Measurements from ENCODE around the gene COQ4. TPM values are rescaled to one million over a fixed set of nuclear protein-coding genes. Genes with fewer than 3 reads are reported as not detected.

The COQ4 gene
- total RNA-seq, 1 experiment from 2014 or later: 58.9 TPM

GRCh38 chr9:128339761-128340690 lies 17.4 kb downstream of the COQ4 start, which contains the start of gene SLC27A4:
Gene SLC27A4, plus strand, starts transcription at chr9:128340527. Its CDS starts 2,606 bp downstream, at chr9:128343133.
- no peak for TF ChIP-seq CTCF (IDR thresholded peaks at IDR 0.05; ENCODE audit: unreplicated experiment)
- peak; percentile 91 for DNase-seq (ENCODE audit: unreplicated experiment)
- Mint-ChIP-seq H3K27me3 (ENCODE audit: insufficient read depth, unreplicated experiment) (no peaks in the 10 kb centered on the region), H3K27ac (ENCODE audit: low read depth, unreplicated experiment) (peak within 1 kb of the TSS; percentile 93), H3K4me3 (ENCODE audit: unreplicated experiment) (peak within 1 kb of the TSS; percentile 92), H3K9me3 (ENCODE audit: unreplicated experiment) (no peaks in the 10 kb centered on the region), H3K36me3 (ENCODE audit: insufficient read depth, unreplicated experiment) (peaks cover 20% of the 10 kb centered on the region), H3K4me1 (ENCODE audit: insufficient read depth, unreplicated experiment) (peaks cover 6% of the 10 kb centered on the region)
- POLR2A ChIA-PET: interaction anchor here (0.6 to 3.6 kb wide), 10 partner anchors 10 to 43 kb away, joined by 3 to 34 read pairs (median 4); partner anchors contain the start of genes TRUB2 and URM1
- intact Hi-C loops (cut with micrococcal nuclease): loop anchor here (2.0 kb wide), 2 partner anchors 17 to 33 kb away; partner anchors contain the start of genes COQ4 and TRUB2
- CTCF ChIA-PET: interaction anchor here (0.6 kb wide), 2 partner anchors 21 to 1387 kb away, joined by 3 read pairs; no protein-coding TSS in a partner anchor
- BruUV-seq (replicated peaks): TSS peak; percentile 100

GRCh38 chr9:128340691-128341434 lies 18.2 kb downstream of the COQ4 start:
- peak overlapping the region; percentile 92 for H3K4me3 Mint-ChIP-seq (ENCODE audit: unreplicated experiment)
- no peak for TF ChIP-seq CTCF (IDR thresholded peaks at IDR 0.05; ENCODE audit: unreplicated experiment)
- H3K27ac Mint-ChIP-seq (ENCODE audit: low read depth, unreplicated experiment): no peak overlapping the region
- intact Hi-C loops (cut with micrococcal nuclease): loop anchor here (2.0 kb wide), 2 partner anchors 18 to 34 kb away; partner anchors contain the start of genes COQ4 and TRUB2
- H3K4me1 Mint-ChIP-seq (ENCODE audit: insufficient read depth, unreplicated experiment): peaks cover 6% of the 10 kb centered on the region
- no peaks in the 10 kb centered on the region for H3K9me3 Mint-ChIP-seq (ENCODE audit: unreplicated experiment)
- ChIA-PET POLR2A (interaction anchor here (0.8 to 3.6 kb wide), 19 partner anchors 11 to 150 kb away, joined by 3 to 34 read pairs (median 6); partner anchors contain the start of genes CIZ1, COQ4 and TRUB2), CTCF (interaction anchor here (0.6 to 5.4 kb wide), 18 partner anchors 8 to 1386 kb away, joined by 3 to 74 read pairs (median 6); partner anchors contain the start of gene URM1)
- H3K27me3 Mint-ChIP-seq (ENCODE audit: insufficient read depth, unreplicated experiment): no peaks in the 10 kb centered on the region
- H3K36me3 Mint-ChIP-seq (ENCODE audit: insufficient read depth, unreplicated experiment): peaks cover 21% of the 10 kb centered on the region
- BruUV-seq (replicated peaks): no TSS peak
- DNase-seq (ENCODE audit: unreplicated experiment): no peak

DNA sequence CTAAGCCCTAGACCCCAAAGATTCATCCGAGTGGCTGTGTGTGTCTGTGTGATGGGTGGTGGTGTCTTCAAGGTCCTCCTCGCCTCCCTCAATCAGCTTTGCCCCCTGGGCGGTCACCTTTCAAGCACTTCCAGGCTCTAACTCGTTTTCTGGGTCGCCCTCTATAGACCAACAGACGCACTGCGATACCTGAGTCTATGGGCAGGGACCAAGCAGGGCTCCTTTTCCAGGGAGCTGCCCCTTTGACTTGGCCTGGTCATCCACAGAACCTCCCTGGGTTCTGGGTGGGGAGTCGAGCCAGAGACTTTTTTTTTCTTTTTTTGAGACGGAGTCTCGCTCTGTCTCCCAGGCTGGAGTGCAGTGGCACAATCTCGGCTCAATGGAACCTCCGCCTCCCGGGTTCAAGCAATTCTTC lies 18.8 kb downstream of the COQ4 start:
- no TSS peak for BruUV-seq (replicated peaks)
- ChIA-PET CTCF (interaction anchor here (0.5 to 5.4 kb wide), 26 partner anchors 8 to 295 kb away, joined by 3 to 74 read pairs (median 4); partner anchors contain the start of genes CIZ1 and URM1), POLR2A (interaction anchor here (0.8 to 1.8 kb wide), 15 partner anchors 12 to 151 kb away, joined by 3 to 21 read pairs (median 6); partner anchors contain the start of genes CIZ1, COQ4 and TRUB2)
- TF ChIP-seq CTCF (IDR thresholded peaks at IDR 0.05; ENCODE audit: unreplicated experiment): peak; percentile 71
- Mint-ChIP-seq H3K27me3 (ENCODE audit: insufficient read depth, unreplicated experiment) (no peaks in the 10 kb centered on the region), H3K4me3 (ENCODE audit: unreplicated experiment) (peak overlapping the region; percentile 92), H3K27ac (ENCODE audit: low read depth, unreplicated experiment) (no peak overlapping the region), H3K9me3 (ENCODE audit: unreplicated experiment) (no peaks in the 10 kb centered on the region), H3K36me3 (ENCODE audit: insufficient read depth, unreplicated experiment) (peaks cover 27% of the 10 kb centered on the region), H3K4me1 (ENCODE audit: insufficient read depth, unreplicated experiment) (peaks cover 6% of the 10 kb centered on the region)
- intact Hi-C loops (cut with micrococcal nuclease): loop anchor here (2.0 kb wide), 2 partner anchors 19 to 35 kb away; partner anchors contain the start of genes COQ4 and TRUB2
- DNase-seq (ENCODE audit: unreplicated experiment): peak; percentile 90
